Measurements from ENCODE around the gene BEND3. TPM values are rescaled to one million over a fixed set of nuclear protein-coding genes. Genes with fewer than 3 reads are reported as not detected.
"Not testable (repeated sequence)": the region's sequence is repeated elsewhere in the genome, so short reads cannot be mapped to it uniquely, and the experiment has no call there.

BEND3 gene
- total and polyA plus RNA-seq, 8 donors: 3.8 to 7.8 (median 5.6) TPM

- H3K27ac ChIP-seq: no peak overlapping the region
- intact Hi-C loops (cut with DNase I): no loop called here
- H3K4me1 ChIP-seq: peaks cover 0 to 16% of the 10 kb centered on the region in 2 donors
- no peaks in the 10 kb centered on the region for H3K36me3 ChIP-seq
- peaks cover 0 to 25% of the 10 kb centered on the region in 2 donors for H3K27me3 ChIP-seq
- H3K9me3 ChIP-seq: no peaks in the 10 kb centered on the region
- DNase-seq (no peak), ATAC-seq (no peak)
- TF ChIP-seq CTCF (IDR thresholded peaks at IDR 0.05): no peak
- no peak overlapping the region for H3K4me3 ChIP-seq
Measured at GRCh38 chr6:107120404-107120803, 5.1 kb upstream of the BEND3 start.

GRCh38 chr6:107118976-107119375 is 3.7 kb upstream of the BEND3 start:
- peaks cover 0 to 25% of the 10 kb centered on the region in 2 donors for H3K27me3 ChIP-seq
- H3K4me3 ChIP-seq: no peak overlapping the region
- peaks cover under 1 to 18% of the 10 kb centered on the region in 2 donors for H3K4me1 ChIP-seq
- TF ChIP-seq CTCF (IDR thresholded peaks at IDR 0.05): no peak
- no peaks in the 10 kb centered on the region for H3K36me3 ChIP-seq
- intact Hi-C loops (cut with DNase I): no loop called here
- H3K27ac ChIP-seq: no peak overlapping the region
- no peaks in the 10 kb centered on the region for H3K9me3 ChIP-seq
- no peak for DNase-seq
- ATAC-seq: no peak

GRCh38 chr6:107118540-107118939 is 3.2 kb upstream of the BEND3 start:
- H3K9me3 ChIP-seq; DNase-seq; ATAC-seq; H3K4me3 ChIP-seq; intact Hi-C loops (cut with DNase I); H3K36me3 ChIP-seq; H3K27ac ChIP-seq: not testable (repeated sequence)
- peaks cover 5 to 22% of the 10 kb centered on the region in 2 donors for H3K4me1 ChIP-seq
- peaks cover 0 to 25% of the 10 kb centered on the region in 2 donors for H3K27me3 ChIP-seq

- Histone ChIP-seq H3K27ac (no peak overlapping the region), H3K36me3 (no peaks in the 10 kb centered on the region), H3K9me3 (no peaks in the 10 kb centered on the region), H3K27me3 (peaks cover 0 to 25% of the 10 kb centered on the region in 2 donors), H3K4me1 (peaks cover 5 to 24% of the 10 kb centered on the region in 2 donors), H3K4me3 (peak overlapping the region in 1 of 2 donors; percentile 58)
- DNase-seq (no peak), ATAC-seq (no peak)
- intact Hi-C loops (cut with DNase I): no loop called here
- TF ChIP-seq CTCF (IDR thresholded peaks at IDR 0.05): no peak
Measured at GRCh38 chr6:107116931-107117330, 1.6 kb upstream of the BEND3 start.

- H3K27ac ChIP-seq: peak overlapping the region; percentile 41 to 74
- intact Hi-C loops (cut with DNase I): no loop called here
- ATAC-seq (peak; percentile 68), DNase-seq (peak in 2 of 4 donors; percentile 26 to 44)
- H3K4me3 ChIP-seq: peak overlapping the region; percentile 55 to 58
- H3K4me1 ChIP-seq: peaks cover 5 to 24% of the 10 kb centered on the region in 2 donors
- no peak for TF ChIP-seq CTCF (IDR thresholded peaks at IDR 0.05)
- peaks cover 0 to 25% of the 10 kb centered on the region in 2 donors for H3K27me3 ChIP-seq
- no peaks in the 10 kb centered on the region for H3K36me3 ChIP-seq
- no peaks in the 10 kb centered on the region for H3K9me3 ChIP-seq
Measured at GRCh38 chr6:107116328-107116892, 1.1 kb upstream of the BEND3 start.
